ENCODE results near the gene CTSH.
A peak's percentile ranks its signal among the peaks of the same experiment; 100 is the strongest.

The CTSH gene

GRCh38 chr15:78949461-78949860, 4.6 kb upstream of the CTSH start:
- DNase-seq: peak in 2 of 10 donors; percentile 1 to 16
- intact Hi-C loops (cut with DNase I): no loop called here

DNA sequence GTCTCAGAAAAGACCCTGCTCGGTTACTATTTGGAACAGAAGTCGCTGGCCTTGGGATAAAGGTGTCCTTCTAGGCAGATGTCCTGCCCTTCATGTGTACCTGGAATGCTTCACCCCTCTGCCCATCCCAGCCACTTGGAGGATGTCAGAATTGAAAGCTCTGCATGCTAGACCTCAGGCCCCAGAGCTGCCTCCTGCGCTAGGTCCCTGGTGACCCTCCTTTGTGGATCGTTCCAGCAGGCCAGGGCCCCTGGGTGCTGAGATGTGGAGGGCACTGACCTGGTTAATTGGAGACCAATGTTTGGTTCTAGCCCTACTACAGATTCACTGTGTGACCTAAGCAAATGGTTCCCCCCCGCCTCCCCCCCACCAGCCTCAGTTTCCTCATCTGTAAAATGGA, 2.7 kb upstream of the CTSH start:
- intact Hi-C loops (cut with DNase I): no loop called here
- peak in 2 of 10 donors; percentile 5 to 71 for DNase-seq

DNA sequence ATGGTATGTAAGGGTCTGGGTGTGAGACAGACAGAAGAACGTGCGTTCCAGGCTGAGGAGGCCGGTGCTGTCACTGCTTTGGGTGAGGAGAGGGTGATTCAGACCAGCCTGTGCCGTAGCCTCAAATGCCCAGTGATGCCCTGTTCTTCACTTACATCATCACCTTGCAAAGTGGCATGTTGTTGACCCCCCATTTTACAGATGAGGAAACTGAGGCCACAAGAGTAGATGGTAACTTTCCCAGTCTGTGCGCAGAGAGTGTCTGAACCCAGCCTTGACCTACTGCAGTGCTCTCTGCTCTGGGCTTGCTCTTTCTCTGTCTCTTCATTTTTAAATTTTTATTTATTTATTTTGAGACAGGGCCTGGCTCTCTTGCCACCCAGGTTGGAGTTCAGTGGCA, 1.6 kb upstream of the CTSH start:
- peak in 2 of 10 donors; percentile 0 to 30 for DNase-seq
- intact Hi-C loops (cut with DNase I): no loop called here

- intact Hi-C loops (cut with DNase I): no loop called here
- peak in 2 of 10 donors; percentile 70 to 78 for DNase-seq
These were observed 632 bp downstream of the CTSH start for GRCh38 chr15:78944202-78944625.

- intact Hi-C loops (cut with DNase I): no loop called here
- DNase-seq: peak in 2 of 10 donors; percentile 54 to 73
These were observed 1.2 kb downstream of the CTSH start for GRCh38 chr15:78943692-78944091.

GRCh38 chr15:78942741-78943140, 2.1 kb downstream of the CTSH start:
- intact Hi-C loops (cut with DNase I): no loop called here
- no peak for DNase-seq

- intact Hi-C loops (cut with DNase I): no loop called here
- DNase-seq: no peak
These were observed 6.0 kb downstream of the CTSH start for GRCh38 chr15:78938658-78939488.

- intact Hi-C loops (cut with DNase I): no loop called here
- DNase-seq: peak in 1 of 10 donors; percentile 54
These were observed 7.6 kb downstream of the CTSH start for GRCh38 chr15:78937132-78937739.

GRCh38 chr15:78934655-78935023, 10.2 kb downstream of the CTSH start:
- peak in 1 of 10 donors; percentile 43 for DNase-seq
- intact Hi-C loops (cut with DNase I): no loop called here

DNA sequence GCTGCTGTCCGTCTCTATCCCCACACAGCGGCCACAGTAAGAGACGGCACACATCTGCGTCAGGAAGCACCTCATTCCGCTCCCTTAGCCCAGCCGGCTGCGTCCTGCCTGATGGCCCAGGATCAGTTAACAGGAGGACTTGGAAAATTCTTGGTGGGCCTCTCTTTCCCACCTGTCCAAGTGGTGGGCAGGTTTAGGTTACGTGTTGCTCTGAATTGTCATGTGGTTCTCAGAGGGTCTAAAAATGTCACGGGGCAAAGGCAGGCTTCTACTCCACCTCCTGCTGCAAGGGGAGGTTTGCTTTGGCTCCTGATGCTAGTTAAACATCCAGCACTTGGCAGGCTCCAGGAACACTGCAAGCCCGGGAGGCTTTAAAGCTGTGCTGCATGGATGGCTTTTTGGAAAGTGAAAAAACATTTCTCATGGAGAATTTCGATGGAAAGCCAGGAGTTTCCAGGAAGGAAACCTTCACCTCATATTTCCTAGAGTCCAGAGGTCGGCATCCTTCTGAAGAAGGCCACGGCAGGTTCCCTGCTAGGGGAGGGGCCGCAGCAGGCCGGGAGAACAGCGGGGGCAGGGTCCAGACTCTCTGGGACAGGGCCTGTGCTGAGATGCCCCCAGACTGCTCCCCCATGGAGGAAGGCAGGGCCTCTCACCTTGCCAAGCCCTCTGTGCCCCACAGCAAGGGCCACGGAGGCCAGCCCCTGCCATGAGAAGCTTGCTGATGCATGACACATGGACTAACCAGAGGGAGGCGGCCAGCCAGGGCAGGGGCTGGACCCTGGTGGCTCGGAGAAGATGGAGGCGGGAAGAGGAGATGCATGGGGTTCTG, 10.8 kb downstream of the CTSH start:
- intact Hi-C loops (cut with DNase I): no loop called here
- peak in 2 of 10 donors; percentile 33 to 77 for DNase-seq

- DNase-seq: peak in 2 of 10 donors; percentile 37 to 63
- intact Hi-C loops (cut with DNase I): no loop called here
These were observed 11.5 kb downstream of the CTSH start for GRCh38 chr15:78933187-78933822.

GRCh38 chr15:78932258-78932808, 12.5 kb downstream of the CTSH start:
- DNase-seq: peak in 1 of 10 donors; percentile 63
- intact Hi-C loops (cut with DNase I): no loop called here

- peak in 1 of 10 donors; percentile 71 for DNase-seq
- intact Hi-C loops (cut with DNase I): no loop called here
These were observed 13.2 kb downstream of the CTSH start for GRCh38 chr15:78931439-78932257.

DNA sequence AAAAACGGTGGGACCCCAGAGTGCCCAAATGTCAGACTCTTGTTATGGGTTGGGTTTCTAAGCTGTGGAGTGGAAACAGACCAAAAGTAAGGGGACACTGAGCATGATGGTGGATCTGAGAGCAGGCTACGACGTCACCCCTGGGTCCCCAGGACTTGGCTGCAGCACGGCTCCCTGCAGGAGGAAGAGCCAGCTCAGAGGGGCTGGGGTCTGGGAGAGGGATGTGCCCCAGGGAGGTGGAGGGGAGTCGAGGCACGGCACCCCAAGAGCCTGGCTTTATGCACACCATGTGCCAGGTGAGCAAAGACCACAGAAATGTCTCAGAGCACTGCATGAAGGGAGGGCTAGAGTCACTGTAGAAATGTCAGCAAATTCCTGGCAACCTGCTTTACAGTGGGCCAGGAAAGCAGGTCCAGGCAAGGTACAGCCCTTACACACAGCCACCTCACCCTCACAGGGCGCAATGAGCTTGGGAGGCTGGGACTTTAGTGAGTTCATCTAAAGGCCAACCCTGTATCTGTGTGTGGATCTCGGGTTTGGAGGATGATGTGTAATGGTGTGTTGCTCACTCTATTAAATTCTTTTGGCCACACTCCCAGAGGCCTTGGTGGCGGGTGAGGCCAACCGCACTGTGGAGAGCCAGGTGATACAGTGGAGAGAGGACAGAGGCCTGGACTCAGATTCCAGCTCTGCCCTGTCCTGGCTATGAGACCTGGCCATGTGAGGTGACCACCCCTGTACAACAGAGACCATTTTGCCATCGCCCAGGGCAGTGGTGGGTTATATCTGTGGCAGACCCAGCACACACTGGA, 14.1 kb downstream of the CTSH start:
- intact Hi-C loops (cut with DNase I): no loop called here
- DNase-seq: peak in 1 of 10 donors; percentile 53

DNA sequence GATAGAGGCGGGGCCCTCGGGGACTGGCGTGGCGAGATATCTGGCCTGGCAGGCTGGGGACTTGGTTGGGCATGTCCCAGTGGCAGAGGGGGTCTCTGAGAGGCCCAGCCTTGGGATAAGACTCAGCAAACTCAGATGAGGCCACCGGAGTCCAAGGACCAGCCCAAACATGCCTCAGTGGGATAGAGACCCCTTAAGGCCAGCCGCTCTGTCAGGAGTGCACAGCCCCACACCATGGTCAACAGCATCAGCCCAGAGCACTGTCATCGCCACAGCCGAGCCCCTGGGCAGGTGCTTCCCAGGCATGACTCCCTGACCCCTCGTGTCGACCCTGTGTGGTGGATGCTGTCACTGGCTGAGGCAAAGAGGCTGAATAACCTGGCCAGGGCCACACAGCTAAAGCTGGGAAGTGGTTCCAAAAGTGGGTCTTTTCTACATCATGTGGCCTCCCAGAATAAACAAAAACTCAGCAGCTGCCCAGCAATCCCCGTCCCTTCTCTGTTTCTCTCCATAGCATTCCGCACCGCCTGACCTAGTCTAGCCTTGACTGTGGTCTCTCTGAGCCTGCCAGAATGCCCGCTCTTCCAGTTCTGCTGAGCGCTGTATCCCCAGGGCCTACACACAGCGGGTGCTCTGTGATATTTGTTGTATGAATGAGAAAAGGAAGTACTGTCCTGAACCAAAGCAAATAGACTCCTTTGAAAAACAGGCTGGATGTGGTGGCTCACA, 15.1 kb downstream of the CTSH start:
- intact Hi-C loops (cut with DNase I): loop anchor here (10.0 kb wide), 1 partner anchor 935 kb away; no protein-coding TSS in a partner anchor

GRCh38 chr15:78928616-78929093, 16.2 kb downstream of the CTSH start:
- intact Hi-C loops (cut with DNase I): loop anchor here (10.0 kb wide), 1 partner anchor 936 kb away; no protein-coding TSS in a partner anchor
- DNase-seq: peak in 1 of 10 donors; percentile 65

More for the DNA sequence above, 15.1 kb downstream of the CTSH start:
- DNase-seq: peak in 1 of 10 donors; percentile 61

GRCh38 chr15:78928176-78928575, 16.7 kb downstream of the CTSH start:
- intact Hi-C loops (cut with DNase I): loop anchor here (10.0 kb wide), 1 partner anchor 937 kb away; no protein-coding TSS in a partner anchor
- DNase-seq: peak in 1 of 10 donors; percentile 51
